Gastroesophageal sphincter (tissue), 4 donors: ENCODE measurements around the gene PDE11A. TPM values are rescaled to one million over a fixed set of nuclear protein-coding genes. Genes with fewer than 3 reads are reported as not detected.

ENCODE experiments used
- ATAC-seq: fragments of 150-250 bp; one replicate; pipeline ENCODE4 v1.9.1; 2016; ENCODE audit warnings: mild to moderate bottlenecking, moderate library complexity
- H3K27ac ChIP-seq, 4 donors: fragments of 200-600 bp; sonication (generic) in 3 of 4; 1 replicate in 3 of 4; 2 replicates in 1 of 4; pipeline ENCODE4 v1.5.1; 2016 to 2019
- H3K27me3 ChIP-seq: fragments of 200-600 bp; sonication (generic); one replicate; pipeline ENCODE4 v1.5.1; 2019
- H3K36me3 ChIP-seq, 2 donors: fragments of 200-600 bp; sonication (generic); one replicate each; pipeline ENCODE4 v1.5.1; 2019; ENCODE audit warnings: control low read depth in 1 of 2
- H3K4me1 ChIP-seq, 3 donors: fragments of 200-600 bp; sonication (generic); 1 replicate in 2 of 3; 2 replicates in 1 of 3; pipeline ENCODE4 v1.5.1; 2016 to 2019; ENCODE audit warnings: control low read depth in 2 of 3
- H3K4me3 ChIP-seq, 2 donors: fragments of 200-600 bp; sonication (generic); one replicate each; pipeline ENCODE4 v1.5.1; 2019; ENCODE audit warnings: mild to moderate bottlenecking in 1 of 2, moderate library complexity in 1 of 2
- H3K9me3 ChIP-seq, 3 donors: fragments of 200-600 bp; sonication (generic); one replicate each; pipeline ENCODE4 v1.5.1; 2017 to 2019; ENCODE audit warnings: control low read depth in 2 of 3
- CTCF ChIP-seq, 4 experiments: fragments of 200-600 bp in 2 of 4; fragments of 450-650 bp in 2 of 4; sonication (generic) in 1 of 4; IDR thresholded peaks; one replicate each; pipeline ENCODE4 v1.5.1; 2017 to 2019; ENCODE audit warnings: antibody characterized with exemption in 4 of 4, mild to moderate bottlenecking in 2 of 4, moderate library complexity in 2 of 4
- EP300 ChIP-seq: sonication (generic); formaldehyde crosslinking; IDR thresholded peaks from one replicate; pipeline ENCODE4 v1.6.1; 2017; ENCODE audit warnings: antibody characterized with exemption, mild to moderate bottlenecking
- POLR2A ChIP-seq, 2 donors: fragments of 450-650 bp; IDR thresholded peaks; one replicate each; pipeline ENCODE4 v1.6.1; 2017; ENCODE audit warnings: antibody characterized with exemption in 2 of 2, mild to moderate bottlenecking in 2 of 2, moderate library complexity in 1 of 2
- POLR2AphosphoS5 ChIP-seq: sonication (generic); formaldehyde crosslinking; IDR thresholded peaks from one replicate; pipeline ENCODE4 v1.6.1; 2017; ENCODE audit warnings: antibody characterized with exemption
- WGBS, 2 donors: methylation state at CpG; one replicate each; pipeline ENCODE4 v1.1.5; 2018; ENCODE audit warnings: low coverage in 1 of 2; 5-methylcytosine and 5-hydroxymethylcytosine counted together
- total RNA-seq, 4 donors: library from RNA; depleted of rRNA; stranded (reverse); fragments of >200 nt; gene quantifications; one replicate each; pipeline ENCODE4 v1.1.0, GENCODE V29; 2016

Gene PDE11A
- total RNA-seq, 4 donors from 2014 or later: 0.13 to 1.9 (median 0.16) TPM; not detected in 1

- TF ChIP-seq POLR2AphosphoS5 (no peak), CTCF (IDR thresholded peaks at IDR 0.05) (no peak), POLR2A (IDR thresholded peaks at IDR 0.05) (no peak)
- ATAC-seq: no peak
- Histone ChIP-seq H3K4me3 (no peak overlapping the region), H3K36me3 (no peaks in the 10 kb centered on the region), H3K27ac (no peak overlapping the region), H3K27me3 (no peaks in the 10 kb centered on the region), H3K9me3 (no peaks in the 10 kb centered on the region), H3K4me1 (no peaks in the 10 kb centered on the region)
- WGBS, 2 donors: 0 to 32% methylated on average over 2 of the region's 2 CpGs
Measured at GRCh38 chr2:177885828-177886466, 186.6 kb downstream of the PDE11A start.

- Histone ChIP-seq H3K9me3 (no peaks in the 10 kb centered on the region), H3K27me3 (no peaks in the 10 kb centered on the region), H3K4me1 (no peaks in the 10 kb centered on the region), H3K27ac (no peak overlapping the region), H3K4me3 (no peak overlapping the region), H3K36me3 (no peaks in the 10 kb centered on the region)
- WGBS, 2 donors: 80% methylated on average over 2 of the region's 2 CpGs
- TF ChIP-seq POLR2AphosphoS5 (no peak), EP300 (no peak), POLR2A (IDR thresholded peaks at IDR 0.05) (no peak), CTCF (IDR thresholded peaks at IDR 0.05) (no peak)
- no peak for ATAC-seq
Measured at GRCh38 chr2:177883177-177883576, 189.4 kb downstream of the PDE11A start.

GRCh38 chr2:177882501-177882900 is 190.1 kb downstream of the PDE11A start:
- Histone ChIP-seq H3K4me1 (no peaks in the 10 kb centered on the region), H3K36me3 (no peaks in the 10 kb centered on the region), H3K4me3 (no peak overlapping the region), H3K27ac (no peak overlapping the region), H3K27me3 (no peaks in the 10 kb centered on the region), H3K9me3 (no peaks in the 10 kb centered on the region)
- WGBS, 2 donors: 47 to 88% methylated on average over 1 of the region's 1 CpG
- no peak for ATAC-seq
- TF ChIP-seq POLR2AphosphoS5: no peak
- TF ChIP-seq CTCF (IDR thresholded peaks at IDR 0.05): no peak
- no peak for TF ChIP-seq EP300
- no peak for TF ChIP-seq POLR2A (IDR thresholded peaks at IDR 0.05)

GRCh38 chr2:177881921-177882320 is 190.7 kb downstream of the PDE11A start:
- Histone ChIP-seq H3K27me3 (no peaks in the 10 kb centered on the region), H3K4me3 (no peak overlapping the region), H3K36me3 (no peaks in the 10 kb centered on the region), H3K27ac (no peak overlapping the region), H3K9me3 (no peaks in the 10 kb centered on the region), H3K4me1 (no peaks in the 10 kb centered on the region)
- WGBS, 2 donors: 85 to 95% methylated on average over 2 of the region's 2 CpGs
- ATAC-seq: no peak
- TF ChIP-seq CTCF (IDR thresholded peaks at IDR 0.05) (no peak), POLR2A (IDR thresholded peaks at IDR 0.05) (no peak), POLR2AphosphoS5 (no peak), EP300 (no peak)

- no peaks in the 10 kb centered on the region for H3K9me3 ChIP-seq
- no peak for TF ChIP-seq POLR2A (IDR thresholded peaks at IDR 0.05)
- no peak for TF ChIP-seq CTCF (IDR thresholded peaks at IDR 0.05)
- no peak for TF ChIP-seq POLR2AphosphoS5
- no peak for TF ChIP-seq EP300
- WGBS, 2 donors: 71 to 94% methylated on average over 2 of the region's 2 CpGs
- no peaks in the 10 kb centered on the region for H3K4me1 ChIP-seq
- H3K4me3 ChIP-seq: no peak overlapping the region
- H3K27ac ChIP-seq: no peak overlapping the region
- H3K36me3 ChIP-seq: no peaks in the 10 kb centered on the region
- ATAC-seq: no peak
- H3K27me3 ChIP-seq: no peaks in the 10 kb centered on the region
Measured at GRCh38 chr2:177881008-177881747, 191.4 kb downstream of the PDE11A start.
